GM19025 (cell line): ENCODE measurements around the gene HOXD9.

ENCODE experiments used
- ATAC-seq: cut with Tn5 transposase; IDR thresholded peaks from one replicate; pipeline ENCODE4 v1.9.1; 2021; ENCODE audit warnings: mild to moderate bottlenecking, low read depth, moderate library complexity; ENCODE audit not compliant: unreplicated experiment

The HOXD9 gene

DNA sequence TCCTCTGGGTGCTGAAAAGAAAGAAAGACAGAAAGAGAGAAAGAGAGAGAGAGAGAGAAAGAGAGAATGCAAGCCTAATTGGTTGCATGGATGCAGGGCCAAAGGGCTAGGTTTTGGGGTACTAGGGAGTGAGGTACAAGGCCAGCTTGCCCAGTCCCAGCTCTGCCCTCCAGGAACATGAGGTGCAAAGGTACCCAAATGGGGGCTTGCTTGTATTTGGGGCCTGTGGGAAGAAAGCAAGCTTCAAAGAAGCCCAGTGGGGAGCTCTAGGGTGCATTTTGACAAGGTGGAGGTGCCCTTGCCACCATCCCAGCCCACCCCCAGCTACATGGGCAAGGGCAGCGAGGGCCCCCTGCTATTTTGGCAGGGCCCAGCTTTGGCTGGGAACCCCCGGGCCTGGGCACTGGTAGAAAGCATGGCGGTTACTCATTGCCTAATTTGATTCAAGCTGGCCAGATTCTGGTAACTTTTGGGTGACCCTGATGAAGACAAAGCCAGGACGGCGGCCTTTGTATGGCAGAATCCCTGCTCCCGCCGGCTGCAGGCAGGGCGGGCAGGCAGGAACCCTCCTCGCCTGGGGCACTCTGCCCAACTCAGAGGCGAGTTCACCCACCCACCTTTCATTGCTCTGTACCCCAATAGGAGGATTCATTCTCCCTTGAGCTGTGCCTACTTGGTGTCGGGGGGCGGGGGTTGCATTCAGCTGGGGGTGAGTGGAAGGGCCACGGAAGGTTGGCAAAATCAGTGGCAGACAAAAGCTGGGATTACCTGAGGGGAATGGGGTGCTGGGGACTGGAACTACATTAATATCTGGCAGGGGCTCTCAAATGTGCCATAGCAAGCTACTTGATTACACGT is 28.3 kb downstream of the HOXD9 start:
- ATAC-seq = no peak

DNA sequence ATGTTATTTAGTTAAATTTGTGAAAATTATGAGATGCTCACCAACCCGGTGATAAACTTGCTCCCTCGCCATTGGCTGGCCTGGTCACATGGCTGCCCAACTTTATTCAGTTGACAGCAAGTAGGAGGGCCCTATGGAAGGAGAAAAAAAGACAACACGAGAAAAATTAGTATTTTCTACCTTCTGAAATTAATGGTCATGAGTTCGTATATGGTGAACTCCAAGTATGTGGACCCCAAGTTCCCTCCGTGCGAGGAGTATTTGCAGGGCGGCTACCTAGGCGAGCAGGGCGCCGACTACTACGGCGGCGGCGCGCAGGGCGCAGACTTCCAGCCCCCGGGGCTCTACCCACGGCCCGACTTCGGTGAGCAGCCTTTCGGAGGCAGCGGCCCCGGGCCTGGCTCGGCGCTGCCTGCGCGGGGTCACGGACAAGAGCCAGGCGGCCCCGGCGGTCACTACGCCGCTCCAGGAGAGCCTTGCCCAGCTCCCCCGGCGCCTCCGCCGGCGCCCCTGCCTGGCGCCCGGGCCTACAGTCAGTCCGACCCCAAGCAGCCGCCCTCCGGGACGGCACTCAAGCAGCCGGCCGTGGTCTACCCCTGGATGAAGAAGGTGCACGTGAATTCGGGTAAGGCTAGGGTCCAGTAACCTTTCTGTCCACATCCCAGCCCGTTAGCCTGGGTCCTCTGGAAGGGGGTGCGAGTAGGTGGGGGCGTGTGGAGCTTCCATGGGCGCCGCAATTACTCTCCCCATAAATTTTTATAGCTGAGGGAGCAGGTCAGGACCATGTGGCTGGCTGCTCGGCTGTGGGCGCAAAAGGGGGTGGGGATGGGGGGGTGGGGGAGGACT is 29.1 kb downstream of the HOXD9 start, which contains the start of gene HOXD4:
HOXD4 (plus strand) TSS at position 109 of the 846 bp plus-strand sequence; CDS start at position 193, 84 bp downstream.
- ATAC-seq = no peak

- no peak for ATAC-seq
Measured at GRCh38 chr2:176152350-176153181, 30.0 kb downstream of the HOXD9 start.

DNA sequence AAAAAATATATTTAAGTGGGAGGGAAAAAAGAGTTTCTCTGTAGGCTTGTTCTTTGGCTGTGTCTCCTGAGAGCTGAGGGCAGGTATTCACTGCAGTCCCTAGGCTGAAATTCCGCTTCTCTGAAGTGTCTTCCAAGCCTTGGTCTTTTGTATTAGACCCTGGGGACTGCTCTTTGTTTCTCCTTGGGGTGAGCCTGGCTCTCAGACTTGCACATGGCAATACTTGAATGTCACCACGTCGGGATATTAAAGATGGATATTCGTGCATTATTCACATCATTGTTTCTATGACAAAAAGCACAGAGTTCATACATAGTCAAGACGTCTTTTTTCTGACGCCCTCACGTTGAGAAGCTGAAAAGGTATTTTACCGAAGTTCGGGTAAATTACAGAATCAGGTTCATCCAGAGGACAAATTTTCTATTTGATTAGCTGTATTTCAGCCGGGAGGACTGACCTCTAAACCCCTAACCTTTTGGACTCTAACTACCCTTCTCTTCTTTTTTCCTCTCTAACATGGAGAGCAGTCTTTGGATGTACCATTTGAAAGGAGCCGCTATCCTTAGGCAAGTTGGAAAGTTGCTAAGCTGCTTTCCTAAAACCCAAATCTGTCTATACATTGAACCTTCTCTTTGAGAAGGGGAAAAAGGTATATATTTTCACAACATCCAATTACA is 32.2 kb downstream of the HOXD9 start:
- no peak for ATAC-seq

DNA sequence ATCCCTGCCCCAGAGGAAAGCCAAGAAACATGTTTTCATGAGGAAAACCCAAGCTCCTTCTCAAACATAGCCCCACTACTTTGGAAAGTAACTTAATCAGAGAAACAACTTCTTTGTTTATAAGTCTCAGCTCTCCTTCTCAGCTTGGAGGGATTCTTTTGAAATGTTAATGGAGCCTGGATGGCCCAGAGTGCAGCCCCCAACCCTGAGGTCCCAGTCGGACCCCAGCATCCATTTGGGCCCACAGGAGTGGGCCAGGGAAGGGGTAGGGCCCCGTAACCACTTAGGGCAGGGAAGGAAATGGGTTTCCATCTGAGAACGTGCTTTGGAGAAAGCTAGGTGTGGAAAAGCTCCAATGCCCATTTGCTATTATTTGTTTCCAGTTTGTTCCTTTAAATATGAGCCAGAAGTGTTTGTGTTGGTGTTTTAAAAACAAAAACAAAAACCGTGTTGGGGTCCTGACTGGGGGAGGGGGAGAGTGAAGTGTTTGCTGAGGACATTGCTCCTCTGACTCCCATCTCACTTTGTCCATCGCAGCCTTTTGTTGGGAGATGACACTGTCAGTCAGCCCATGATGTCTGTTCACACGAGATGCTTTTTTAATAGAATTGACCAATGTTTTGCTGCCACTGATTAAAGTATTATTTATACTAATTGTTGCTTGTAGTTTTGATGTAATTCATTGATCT is 33.0 kb downstream of the HOXD9 start:
- ATAC-seq = no peak

DNA sequence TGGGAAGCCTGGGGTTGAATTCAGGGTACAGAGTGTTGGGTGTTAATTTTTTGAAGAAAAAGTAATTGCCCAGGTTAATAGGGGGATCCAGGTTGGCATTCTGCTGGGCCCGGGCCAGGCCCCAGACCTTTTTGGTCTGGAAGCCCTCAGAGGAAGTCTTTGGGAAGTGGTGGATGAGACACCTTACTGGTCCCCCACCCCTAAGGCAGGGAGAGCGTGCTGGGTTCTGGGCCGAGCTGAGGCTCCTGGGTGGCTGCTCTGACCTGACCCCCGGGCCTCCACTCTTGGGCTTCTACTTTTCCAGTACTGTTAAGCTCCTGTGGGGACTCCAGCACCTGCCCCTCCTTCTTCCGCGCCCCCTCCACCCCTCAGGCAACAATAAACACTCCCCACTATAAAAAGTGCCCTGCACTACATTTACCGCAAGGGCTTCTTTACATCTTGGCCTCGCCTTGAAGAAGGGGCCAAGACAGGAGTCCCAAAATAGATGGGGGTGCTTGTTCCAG is 33.8 kb downstream of the HOXD9 start:
- no peak for ATAC-seq

DNA sequence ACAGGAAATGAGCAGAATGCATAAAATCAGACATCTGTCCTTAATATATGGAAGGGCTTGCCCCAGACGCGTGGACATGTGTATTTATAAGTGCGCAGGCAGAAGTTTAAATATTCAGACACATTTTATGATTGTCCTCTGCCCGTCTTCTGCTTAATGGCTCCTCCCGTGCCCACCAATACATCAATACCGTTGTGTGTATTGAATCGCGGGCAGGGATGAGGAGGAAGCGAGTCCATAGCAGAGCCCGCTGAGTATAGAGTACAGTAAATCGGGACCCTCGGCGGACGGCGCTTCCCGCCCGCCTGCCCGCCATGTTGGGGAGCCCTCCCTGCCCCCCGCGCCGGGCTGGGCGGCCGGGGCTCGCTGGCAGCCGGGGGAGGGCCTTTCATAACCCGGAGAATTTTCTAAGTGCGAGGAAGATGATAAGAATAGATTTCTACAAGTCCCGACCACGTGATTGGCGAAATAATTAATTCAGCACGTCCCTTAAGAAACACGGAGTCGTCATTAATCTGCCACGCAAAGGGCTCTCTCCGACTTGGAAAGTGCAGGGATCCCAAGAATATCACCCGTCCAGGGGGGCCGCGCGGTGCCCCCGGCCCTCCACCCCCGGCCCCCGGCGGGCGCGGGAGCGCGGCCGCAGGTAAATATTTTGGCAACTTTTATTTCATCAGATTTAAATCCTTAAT is 34.4 kb downstream of the HOXD9 start, which contains the start of gene HOXD3:
HOXD3 (plus strand) TSS at position 501 of the 692 bp plus-strand sequence. CDS start 11,808 bp downstream, outside the sequence.
- ATAC-seq = no peak

GRCh38 chr2:176157499-176158185 is 35.1 kb downstream of the HOXD9 start:
- ATAC-seq = no peak

GRCh38 chr2:176158186-176158591 is 35.7 kb downstream of the HOXD9 start:
- ATAC-seq = no peak

DNA sequence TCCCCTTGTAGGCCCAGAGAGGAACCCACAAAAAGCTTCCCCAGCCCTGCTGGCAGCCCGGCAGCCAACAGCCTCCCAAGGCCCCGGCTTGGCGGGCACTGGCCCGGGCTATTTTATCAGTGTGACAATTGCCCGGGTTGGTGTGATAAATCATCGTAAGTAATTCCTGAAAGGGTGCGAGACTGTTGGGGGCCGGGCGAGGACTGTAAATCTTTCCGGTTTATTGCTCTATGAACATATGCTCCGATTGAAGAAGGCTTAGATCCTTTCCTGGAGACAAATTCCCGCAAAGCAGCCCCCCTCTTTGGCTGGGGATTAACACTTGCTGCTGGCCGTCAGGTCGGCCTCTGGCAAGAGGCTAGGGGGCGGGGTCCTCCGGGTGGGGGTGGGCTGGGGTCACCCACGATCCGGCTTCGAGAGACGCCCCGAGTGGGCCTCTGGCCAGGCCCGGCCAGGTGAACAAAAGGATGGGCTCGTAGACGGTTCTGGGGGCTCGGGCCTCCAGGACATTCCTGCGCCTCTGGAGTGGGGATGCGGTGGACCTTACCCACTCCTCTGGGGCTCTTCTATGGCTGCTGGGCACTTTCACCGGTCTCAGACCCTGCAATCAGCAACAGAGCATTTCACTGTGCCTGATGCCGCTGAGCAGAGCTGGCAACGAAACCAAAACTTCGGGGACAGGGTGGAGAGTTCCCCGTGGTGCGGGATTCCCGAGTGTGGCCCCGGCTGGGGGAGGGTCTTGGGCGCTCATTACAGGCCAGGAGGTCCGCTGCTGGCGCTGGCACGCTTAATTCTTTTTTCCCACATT is 36.5 kb downstream of the HOXD9 start:
- ATAC-seq = no peak

DNA sequence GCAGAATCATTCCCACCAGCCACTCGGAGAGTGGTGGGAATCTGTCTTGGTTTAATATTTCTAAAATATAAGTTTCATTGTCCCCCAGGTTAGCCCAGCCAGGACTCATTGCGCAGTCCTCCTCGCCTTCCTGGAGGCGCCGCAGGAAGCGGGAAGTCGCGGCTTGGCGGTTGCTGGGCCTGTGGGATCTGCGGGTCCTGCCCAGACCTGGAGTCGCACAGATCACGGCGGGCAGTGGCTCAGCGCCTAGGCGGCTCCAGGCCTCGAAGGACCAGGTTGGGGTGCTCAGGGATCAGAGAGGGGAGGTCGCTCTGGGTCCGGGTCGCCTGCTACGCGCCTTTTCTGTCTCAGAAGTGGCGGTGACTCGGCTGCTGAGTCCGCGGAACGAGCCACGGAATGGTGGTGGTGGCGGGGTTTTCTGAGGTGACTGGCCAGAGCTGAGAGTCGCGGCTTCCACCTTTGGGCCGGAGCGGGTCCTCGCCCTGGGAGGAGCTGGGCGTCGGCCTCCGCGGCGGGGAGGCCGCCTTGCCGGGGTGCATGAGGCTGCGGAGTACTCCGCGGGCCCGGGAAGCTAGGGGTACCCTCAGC is 37.2 kb downstream of the HOXD9 start:
- ATAC-seq = no peak

DNA sequence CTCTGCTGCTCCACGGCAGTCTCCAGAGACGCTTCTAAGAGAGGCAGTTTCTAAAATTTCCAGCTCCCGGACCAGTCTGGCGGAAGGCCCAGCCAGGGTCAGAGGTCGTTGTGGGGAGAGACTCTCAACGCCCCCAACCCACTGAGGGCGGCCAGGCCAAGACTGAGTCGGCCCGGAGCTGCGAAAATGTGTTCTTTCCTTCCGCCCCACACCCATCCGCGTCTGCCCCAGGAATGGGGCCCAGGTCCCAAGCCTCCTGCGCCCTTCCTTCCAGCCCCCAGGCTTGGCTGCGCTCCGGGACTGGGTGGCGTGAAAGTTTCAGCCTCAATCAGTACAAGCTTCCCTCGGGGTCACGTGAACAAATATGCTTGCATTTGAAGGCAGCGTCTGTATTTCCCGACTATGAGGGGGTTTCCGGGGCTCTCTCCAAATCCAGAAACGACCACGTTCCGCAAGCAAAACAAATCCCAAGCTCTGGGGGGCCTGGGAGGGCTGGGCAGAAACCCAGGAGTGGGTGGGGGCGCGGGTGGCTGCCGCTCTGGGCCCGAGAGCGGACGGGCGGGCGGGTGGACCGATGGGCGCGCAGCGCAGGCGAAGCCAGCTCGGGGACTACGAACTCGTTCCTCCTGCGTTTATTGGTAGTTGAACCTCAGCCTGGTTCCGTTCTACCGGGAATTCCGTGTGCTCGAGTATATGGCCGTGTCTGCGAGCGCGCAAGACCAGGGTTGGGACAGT is 37.9 kb downstream of the HOXD9 start:
- ATAC-seq = no peak

DNA sequence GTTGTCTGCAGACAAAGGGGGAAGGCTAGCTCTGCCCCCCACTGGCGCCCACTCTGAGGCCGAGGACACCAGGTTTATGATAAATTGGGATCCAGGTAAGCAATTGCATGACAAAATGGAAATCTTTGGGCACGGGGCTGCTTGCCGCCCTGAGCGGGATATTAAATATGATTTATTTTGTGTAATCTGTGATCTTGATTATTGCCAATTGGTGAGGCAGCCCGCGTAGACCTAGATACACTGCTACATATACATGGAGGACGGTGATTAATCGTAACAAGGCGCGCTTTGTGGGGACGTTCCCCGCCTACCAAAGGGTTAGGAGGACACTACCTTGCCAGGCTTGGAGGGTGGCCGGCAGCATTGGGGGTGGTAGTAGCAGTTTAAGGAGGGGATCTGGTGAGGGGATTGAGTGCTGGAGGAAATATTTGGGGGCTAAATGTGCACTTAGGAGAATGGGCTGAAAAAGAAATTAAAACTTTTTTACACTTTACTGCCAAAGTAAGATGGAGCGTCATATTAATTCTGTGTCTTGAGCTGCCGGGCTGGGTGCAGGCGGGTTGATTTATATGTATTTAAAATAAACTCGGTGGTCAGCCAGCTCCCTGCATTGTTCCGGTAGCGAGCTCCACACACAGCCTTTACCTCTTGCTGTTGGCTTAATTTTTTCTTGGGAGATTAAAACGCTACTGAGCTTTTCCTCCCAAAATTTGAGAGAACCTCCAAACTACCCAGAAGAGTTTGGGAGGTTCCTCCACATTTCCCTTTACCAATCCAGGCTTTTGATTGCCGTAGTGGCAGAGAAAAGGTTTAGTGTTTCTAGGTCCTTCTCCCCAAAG is 38.7 kb downstream of the HOXD9 start:
- ATAC-seq = no peak

GRCh38 chr2:176161825-176162626 is 39.5 kb downstream of the HOXD9 start:
- no peak for ATAC-seq
